Activated CD8-positive, alpha-beta memory T cell treated with anti-CD3 and anti-CD28 coated beads for 4 hours (primary cell): ENCODE measurements around the gene CEMIP2.
A peak's percentile ranks its signal among the peaks of the same experiment; 100 is the strongest.

Experiments used
- DNase-seq, 2 donors: peaks; one replicate each; pipeline ENCODE4 v3.0.0-alpha.2; 2020; ENCODE audit warnings: low read depth in 2 of 2

Gene CEMIP2

DNA sequence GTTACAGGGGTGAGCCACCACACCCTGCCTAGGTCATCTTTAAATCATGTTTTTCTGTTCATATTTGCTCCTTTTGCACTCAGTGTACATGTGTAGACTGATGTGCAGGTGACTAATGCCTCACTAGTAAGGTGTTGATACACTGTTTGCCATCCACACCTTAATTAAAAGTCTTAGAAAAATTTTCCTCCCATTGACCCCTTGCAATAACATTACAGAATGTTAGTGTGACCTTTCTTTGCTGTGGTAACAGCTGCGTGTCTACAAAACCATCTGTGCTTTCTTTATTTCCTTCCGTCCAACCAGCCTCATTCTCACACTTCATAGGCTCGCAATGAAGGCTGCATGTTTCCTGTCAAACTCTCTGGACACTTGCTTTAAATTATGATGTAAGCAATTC lies 6.6 kb upstream of the CEMIP2 start:
- DNase-seq = no peak

DNA sequence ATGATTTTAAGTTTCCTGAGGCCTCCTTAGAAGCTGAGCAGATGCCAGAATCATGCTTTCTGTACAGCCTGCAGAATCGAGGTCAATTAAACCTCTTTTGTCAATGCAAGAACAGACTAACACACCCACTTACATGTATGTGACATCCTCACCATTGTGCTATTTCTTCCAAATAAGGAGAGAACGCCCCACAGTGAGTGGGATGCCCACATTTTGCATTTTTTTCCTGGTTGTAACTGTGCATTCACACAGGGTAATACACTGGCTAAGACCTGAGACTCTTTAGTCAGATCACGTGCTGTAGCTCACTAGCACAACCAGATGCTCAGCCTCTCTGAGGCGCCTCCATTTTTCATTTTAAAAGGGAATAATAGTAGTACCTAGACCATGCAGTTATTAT lies 4.4 kb upstream of the CEMIP2 start:
- DNase-seq = no peak

DNA sequence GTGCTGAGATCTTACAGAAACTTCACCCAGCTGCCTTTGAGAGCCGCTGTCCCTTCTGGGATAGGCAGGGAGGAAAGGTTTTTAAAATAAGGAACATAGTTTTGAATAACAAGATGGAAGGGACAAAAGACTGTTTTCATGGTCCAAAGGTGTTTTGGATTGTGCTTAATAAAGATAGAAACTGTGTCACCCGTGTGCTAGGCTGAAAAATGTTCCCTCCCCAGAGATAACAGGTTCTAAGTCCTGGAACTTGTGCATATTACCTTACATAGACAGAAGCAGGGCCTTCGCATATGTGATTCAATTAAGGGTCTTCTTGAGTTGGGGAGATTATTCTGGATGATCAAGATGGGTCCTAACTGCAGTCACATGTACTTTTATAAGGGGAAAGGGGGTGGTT lies 1.9 kb upstream of the CEMIP2 start:
- no peak for DNase-seq

DNA sequence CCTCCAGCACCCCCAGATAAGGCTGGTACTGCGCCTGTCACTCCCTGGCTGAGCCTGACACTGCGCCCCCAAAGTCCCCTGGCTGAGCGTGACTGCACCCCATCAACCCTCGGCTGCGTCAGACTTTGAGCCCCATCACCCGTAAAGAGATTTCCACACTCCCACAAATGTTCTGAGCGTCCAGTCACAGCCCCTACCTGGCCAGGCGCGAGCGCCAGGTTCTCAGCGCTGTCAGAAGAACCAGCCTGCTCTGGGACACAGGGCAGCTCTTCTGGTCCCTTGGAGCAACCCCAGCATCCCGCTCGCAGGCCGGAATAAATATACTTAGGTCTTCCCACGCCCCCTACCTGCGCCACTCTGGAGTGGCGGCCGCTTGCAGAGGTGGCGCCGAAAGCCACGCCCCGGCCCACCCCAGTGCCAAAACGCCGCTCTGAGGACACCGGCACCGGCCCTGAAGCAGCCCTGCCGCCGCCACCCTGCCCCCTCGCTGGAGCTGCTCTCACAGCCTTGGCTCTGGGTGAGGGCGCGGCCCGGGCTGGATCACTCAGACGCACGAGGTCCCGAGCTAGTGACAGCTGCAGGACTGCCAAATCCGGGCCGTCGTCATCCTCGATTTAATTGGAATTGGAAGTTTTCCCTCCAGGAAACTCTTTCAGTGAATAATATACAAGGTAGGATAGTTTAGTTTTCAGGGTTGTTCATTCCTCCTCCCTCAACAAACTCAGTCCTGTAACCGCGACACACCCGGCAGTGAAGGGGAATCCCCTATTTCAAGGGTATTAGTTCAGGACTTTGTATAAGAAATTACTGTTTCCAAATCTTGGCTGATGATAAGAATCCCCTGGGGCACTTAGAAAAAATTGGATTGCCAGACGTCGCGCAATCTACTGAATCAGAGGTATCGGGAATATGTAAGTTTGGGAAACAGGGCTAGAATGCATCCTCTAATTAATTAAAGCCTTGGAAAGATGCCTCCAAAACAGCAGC lies 1.2 kb upstream of the CEMIP2 start:
- peak; percentile 41 to 44 for DNase-seq

DNA sequence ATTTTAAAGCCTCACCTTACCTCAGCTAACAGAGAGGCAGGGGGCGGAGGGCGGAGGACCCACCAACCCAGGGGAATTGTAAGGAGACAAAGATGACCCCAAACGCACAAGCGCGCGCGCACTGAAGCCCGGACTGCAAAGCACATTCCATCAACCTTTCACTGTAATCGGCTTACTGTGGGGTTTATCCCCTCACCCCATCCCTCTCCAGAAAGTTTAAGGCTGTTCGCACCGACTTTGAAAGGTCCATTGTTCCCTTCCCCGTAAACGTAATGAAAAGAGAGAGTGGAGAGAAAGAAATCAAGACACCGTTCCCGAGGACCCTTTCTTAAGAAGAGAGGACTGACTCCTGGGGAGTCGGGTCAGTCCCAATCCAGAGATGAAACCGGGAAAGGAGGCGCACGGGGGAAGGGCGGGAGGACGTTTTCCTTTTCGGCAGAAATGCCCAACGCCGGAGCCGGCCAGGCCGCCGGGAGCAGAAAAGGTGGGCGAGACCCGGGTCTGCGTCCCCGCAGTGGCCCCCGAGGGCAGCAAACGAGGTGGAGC lies 464 bp downstream of the CEMIP2 start:
- no peak for DNase-seq

DNA sequence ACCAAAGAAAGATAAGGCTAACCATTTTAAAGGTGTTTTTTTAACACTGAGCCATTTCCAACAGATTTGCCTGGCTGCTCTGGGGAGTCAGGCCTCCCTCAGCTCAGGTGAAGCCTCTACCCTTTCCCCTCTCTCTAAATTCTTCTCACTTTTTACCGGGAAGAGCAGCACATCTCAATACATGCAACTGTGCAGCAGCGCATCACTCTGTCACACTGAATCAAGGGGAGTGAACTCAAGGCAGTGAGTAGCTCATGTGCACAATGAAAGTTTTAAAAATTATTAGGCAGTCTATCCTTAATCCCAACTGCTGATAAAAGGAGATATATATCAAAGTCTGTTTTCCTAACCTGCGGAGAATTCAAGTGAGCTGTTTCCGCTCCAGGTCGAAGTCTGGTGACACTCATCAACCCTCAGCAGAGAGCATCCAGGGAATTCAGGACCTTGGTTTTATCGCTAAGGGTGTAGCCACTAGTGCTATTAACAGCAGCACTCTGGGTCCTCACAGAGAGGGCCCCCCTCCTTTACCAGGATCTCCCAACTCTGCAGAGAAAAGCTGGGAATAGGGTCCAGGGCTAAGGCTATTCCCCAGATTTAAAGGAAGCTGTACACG lies 1.0 kb downstream of the CEMIP2 start:
- DNase-seq = no peak

DNA sequence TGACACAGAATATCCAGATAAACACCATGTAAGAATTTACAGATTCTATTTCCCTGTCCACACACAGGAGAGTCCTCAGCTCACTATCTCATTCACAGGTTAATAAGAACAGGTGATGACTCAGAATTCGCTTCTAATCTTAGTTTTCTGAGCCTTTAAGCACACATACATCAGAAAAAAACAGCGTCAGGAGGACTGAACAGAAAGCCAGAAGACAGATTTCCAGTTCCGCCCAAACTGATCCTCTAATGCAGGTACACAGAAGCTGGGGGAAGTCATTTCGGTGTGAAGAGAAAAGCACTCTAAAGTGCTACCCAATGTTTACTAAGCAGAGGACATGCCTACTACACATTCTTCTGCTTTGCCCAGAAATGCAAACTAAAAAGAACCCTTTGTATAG lies 1.6 kb downstream of the CEMIP2 start:
- DNase-seq = no peak

DNA sequence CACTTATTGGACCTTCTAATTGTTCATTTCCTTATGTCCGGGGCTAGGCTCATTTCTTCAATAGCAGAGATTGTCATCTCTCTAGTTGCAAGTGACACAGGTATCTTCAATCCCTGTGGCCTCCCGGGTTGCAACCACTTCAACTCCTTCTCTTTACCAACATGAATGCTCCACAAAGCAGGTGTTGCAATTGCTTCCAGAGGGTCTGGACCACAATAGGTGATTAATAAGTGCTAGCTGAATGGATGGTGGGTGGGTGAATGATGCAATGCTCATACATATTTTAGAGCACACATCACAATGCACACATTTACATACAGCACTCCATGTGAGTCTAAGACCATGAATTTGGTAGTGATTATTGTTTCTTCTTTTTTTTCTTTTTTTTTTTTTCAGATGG lies 2.6 kb downstream of the CEMIP2 start:
- no peak for DNase-seq

DNA sequence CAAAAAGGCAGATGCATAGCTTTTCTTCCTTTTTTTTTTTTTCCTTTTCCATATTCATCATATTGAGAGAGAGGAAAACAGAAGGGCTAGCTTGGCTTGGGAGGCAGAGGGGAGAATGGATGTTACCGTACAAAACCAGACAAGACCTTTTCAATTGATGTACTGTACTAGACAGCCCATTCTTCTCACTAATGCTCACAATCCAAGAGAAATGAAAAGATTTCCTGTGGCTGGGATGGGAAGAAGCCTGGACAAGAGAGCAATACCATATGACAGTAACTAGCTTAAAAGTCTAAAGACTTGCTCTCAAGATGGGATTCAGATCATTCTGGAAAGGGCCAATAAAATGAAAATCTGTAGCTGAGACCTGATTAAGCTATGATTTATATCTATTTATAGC lies 3.4 kb downstream of the CEMIP2 start:
- DNase-seq = no peak

DNA sequence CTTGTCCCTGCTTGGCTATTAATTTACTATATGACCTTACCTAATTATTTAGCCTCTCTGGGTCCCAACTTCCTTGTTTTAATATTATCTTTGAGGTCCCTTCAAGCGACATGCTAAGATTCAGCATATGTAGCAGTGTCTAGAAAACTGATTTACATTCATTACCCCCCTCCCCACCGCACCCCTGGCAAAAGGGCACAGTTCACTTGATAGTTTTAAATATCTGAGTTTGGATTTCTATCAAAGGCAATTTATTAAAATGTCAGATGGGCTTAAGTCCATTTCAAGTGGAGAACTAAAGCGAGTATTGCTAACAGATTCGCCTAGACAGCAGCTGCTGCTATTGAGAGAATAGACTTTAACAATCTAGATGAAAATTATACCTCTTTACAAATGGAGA lies 3.9 kb downstream of the CEMIP2 start:
- no peak for DNase-seq

DNA sequence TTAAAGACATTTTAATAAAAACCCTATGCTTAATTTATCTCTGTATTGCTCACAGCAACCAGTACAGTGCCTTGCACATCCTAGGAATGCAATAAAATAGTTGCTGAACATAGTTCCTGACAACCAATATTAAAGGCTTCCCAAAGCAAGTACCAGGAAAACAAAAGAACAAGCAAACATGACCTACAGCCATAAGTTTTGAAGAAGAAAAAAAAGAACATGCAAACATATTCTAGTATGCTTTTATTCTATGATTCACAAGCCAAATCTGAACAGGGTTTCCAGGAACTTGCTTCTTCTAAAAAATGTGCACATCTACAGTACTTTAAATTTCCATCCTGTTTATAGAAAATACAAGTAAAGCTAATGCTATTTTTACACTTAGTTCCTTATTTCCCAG lies 4.5 kb downstream of the CEMIP2 start:
- DNase-seq = no peak

DNA sequence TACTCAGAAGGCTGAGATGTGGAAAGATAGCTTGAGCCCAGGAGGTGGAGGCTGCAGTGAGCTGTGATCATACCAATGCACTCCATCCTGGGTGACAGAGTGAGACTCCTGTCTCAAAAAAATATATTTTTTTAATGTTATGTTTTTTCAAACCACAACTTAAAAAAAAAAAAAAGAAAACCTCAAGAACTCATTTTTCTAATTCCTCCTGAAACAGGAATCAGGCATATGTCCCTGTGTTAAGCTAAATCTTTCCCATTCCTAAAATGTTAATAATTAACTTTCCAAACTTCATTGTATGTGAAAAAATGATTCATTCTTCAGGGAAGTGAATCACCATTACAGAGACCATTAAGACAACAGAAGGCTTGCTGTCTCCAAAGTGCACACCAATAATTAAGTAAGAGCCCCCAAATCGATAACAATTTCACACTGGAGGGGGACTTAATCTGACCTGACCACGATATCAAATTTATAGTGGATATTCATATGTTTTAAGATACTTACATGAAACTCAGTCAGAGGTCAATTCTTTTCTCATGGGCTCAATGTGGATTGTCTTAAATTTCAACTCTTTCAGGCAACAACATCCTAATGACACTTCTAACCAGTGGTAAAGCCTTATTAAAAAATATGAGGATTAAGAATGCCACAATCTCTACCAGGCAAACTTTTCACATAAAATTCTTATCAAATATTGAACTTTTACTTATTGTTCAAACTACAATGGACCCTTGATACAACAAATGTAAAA lies 5.2 kb downstream of the CEMIP2 start:
- no peak for DNase-seq

DNA sequence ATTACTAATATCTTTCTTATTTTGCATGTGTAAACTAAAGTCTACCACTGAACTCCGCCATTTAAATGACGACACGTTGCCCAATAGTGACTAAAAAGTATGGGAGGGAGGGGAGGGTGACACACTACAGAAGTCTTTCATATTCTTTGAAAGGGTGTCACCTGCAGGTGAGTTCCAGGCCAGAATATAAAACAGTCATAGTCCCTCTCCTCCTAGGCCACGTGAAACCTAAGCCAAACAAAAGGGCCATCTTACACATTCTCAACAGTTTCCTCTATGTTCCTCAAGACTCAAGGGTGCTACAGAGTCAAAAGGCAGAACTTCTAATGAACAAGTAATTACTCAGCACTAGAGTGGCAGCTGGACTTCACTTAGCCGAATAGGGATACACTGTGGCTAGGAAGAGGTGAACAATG lies 6.4 kb downstream of the CEMIP2 start:
- no peak for DNase-seq

DNA sequence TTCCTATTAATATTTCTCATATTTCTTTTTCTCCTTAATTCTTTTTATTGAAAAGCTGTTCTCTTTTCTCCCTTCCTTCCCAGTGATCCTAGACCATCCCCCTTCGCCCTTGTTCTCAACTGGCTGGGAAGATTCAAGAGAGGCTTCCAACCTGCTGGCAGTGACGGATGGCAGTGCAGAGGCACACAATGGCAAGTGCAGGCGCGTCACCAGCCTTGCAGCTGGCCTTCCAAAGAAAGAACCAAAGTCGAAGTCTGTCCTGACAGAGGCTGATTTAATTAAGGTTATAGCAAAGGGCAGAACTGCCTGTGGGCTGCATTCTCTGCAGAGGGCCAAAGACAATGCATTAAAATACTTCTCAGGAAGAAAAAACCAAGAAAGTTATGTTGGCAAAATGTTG lies 7.4 kb downstream of the CEMIP2 start:
- no peak for DNase-seq

DNA sequence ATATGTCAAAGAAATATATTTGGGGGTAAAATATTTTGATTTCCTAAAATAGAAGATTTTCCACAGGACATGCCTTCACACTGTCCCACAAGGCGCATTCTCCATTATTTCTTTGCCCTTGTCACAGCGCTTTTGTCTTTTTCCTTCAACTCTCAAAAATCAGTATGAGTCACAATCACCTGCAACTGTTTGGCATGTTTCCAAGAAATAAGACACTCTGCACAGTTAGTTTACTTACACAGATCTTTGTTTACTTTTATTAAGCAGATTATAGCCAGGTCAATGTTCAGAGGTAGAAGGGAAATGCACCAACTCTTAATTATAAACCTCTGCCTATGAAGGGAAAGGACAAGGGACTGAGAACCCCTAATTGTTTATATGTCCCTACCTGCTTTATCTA lies 9.5 kb downstream of the CEMIP2 start:
- no peak for DNase-seq

DNA sequence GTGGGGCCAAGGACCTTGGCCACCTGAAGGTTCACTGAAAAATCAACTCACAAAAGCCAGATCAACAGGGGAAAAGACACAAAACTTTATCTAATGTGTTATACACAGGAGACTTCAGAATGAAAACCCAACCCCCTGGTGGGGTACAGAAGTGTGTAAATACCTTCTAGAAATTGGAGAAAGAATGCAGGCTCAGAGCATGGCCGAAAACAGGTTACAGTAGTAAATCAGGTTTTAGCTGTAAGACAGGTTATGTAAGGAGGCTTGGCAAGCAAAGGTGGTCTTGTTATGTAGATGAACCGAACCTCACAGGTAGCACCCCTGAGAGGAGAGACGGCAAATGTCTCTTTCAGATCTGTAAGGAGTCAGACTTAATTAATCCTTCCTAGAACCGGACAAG lies 10.0 kb downstream of the CEMIP2 start:
- DNase-seq = no peak

DNA sequence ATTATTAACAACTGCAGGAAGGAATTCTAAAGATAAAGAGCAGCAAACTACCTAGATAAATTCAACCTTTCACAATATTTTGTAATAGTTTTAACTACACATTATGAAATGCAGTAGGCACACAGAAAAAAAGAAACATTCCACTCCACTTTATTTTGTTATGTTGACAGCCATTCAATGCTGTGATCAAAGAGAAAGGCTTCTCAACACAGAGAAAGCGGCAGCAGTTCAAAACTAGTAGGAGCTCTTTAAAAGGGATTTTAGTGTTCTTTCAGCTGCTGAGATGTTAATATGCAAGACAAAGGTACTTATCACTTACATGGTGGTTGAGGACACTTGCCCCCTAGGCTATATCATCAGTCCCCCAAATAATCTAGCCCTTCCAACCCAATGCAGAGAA lies 11.6 kb downstream of the CEMIP2 start:
- DNase-seq = no peak

DNA sequence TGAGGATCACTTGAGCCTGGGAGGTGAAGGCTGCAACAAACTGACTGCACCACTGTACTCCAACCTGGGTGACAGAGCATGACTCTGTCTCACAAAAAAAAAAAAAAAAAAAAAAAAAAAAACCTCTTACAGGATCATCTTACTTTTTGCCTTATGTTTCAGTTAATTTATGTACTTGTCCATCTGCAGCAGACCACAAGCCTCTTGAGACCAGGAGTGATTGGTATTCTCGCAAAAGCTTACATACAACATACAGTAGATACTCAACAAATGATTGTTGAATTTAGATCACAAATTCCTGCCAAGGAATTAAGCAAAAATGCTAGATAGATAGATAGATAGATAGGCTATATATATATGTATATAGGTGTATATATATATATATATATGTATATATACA lies 12.4 kb downstream of the CEMIP2 start:
- DNase-seq = no peak

DNA sequence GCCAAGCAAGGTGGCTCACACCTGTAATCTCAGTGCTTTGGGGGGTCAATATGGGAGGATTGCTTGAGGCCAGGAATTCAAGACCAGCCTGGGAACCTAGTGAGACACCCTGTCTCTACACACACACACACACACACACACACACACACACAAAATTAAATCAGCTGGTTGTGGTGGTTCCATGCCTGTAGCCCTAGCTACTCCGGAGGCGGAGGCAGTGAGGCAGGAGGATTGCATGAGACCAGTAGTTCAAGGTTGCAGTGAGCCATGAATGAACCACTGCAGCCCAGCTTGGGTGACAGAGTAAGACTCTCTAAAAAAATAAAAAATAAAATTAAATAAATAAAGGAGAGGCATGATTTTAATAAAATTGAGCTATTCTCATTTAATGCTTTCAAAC lies 13.1 kb downstream of the CEMIP2 start:
- DNase-seq = no peak

DNA sequence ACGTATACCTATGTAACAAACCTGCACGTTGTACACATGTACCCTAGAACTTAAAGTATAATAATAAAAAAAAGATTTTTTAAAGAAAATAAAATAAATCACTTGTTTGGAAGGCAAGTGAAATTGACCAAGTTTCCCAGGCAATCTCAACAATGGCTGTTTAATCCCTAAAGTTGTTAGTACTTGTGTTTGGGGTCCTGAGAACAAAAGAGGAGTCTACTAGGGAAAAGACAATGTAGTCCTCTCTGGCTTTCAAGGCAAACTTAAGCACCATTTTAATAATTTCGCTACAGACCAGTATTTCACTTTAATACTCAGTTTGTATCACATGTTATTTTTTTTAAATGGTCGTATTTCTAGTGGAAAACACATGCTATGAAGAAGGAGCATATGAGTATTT lies 14.2 kb downstream of the CEMIP2 start:
- no peak for DNase-seq

DNA sequence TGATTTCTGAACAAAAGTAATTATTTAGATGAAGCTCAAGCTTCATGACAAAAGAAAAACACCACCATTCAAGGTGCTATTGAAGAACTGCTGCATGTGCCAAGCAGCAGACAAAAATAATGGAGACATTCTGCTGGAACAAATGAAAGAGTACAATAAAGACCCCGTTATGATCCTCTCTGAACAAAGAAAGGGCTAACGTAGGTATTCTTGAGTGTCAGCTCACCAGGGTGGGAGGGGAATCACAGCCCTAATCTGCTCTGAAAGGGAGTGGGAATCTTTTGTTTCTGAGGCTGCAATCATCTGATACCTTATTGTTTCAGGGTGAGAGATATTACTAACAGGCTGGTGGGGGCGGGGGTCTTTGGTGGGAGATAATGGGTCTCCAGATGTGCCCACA lies 15.4 kb downstream of the CEMIP2 start:
- no peak for DNase-seq

DNA sequence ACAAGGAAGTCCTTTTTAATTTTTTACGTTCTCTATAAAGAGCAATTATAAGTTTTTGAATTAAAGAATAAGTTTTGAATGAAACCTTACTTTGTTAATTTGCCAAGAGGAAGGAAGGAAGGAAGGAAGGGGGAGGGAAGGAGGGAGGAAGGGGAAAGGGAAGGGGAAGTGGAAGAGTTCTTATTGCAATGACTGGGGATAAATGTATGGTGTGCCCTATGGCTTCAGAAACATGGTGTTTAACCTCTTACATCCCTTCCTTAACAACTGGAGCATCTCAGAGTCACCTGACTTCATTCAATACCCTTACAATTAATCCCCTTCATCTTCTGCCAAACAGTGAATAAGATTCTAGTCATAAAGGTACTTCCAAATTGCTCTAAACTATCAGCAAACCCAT lies 16.0 kb downstream of the CEMIP2 start:
- no peak for DNase-seq
